ENCODE results near the gene PTGIS.

PTGIS gene

DNA sequence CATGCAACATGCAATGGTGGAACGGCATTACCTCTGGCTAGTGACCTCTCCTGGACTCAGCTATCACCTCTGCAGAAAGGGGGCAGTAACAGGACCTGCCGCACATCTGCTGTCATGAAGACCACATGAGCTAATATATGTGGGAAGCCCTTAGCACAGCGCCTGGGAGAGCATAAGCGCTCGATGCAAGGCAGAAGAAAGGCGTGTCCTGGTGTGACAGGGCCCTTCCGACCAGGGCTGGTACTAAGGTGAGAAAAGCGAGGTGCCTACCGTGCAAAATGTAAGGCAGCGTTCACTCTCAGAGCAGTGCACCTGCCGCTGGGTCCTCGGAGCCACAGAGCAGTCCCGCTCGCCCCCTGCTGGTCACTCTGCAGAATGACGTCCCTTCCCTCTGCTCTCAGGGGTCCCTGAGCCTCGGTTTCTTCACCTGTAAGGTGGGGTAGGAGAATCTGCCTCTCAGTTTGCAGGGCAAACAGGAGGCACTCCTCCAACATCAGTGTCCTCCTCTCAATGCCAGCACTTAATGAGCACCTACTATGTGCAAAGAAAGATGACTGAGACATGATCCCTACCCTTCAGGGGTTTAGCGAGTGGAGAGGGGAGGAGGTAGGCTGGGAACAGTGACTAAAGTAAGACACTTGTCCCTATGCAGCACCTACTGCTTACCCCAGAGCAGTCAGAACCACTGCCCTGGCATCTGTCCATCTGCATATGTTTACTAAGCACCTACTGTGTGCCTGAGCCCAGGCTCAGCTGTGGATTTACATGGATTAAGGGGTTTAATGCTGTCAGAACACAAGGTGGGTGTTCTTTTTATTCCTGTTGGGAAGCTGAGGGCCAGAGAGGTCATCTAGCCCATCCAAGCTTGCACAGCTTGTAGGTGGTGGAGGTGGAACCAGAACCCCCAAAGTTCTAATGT lies 41.1 kb upstream of the PTGIS start:
- DNase-seq (ENCODE audit: insufficient read length) (peak; percentile 72), FAIRE-seq (no peak)
- no peak for TF ChIP-seq POLR2AphosphoS5 (IDR thresholded peaks at IDR 0.05; ENCODE audit: low read depth, low read length)
- no peak for TF ChIP-seq POLR2A (IDR thresholded peaks at IDR 0.05; ENCODE audit: low read depth, low read length)
- TF ChIP-seq TAF1 (IDR thresholded peaks at IDR 0.05; ENCODE audit: borderline replicate concordance, low read depth, low read length), result no peak

DNA sequence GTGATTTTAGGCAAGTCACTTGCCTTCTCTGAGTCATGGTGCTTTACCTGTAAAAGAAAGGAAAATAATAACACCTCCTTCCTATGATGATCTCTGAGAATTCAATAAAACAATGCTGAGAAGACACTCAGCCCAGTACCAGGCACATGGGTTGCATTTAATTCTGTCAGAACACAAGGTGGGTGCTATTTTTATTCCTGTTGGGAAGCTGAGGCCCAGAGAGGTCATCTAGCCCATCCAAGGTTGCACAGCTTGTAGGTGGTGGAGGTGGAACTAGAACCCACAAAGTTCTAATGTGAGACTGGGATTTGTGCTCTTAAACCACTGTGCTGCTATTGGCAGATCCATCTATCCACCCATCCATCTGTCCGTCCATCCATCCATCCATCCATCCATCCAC lies 39.6 kb upstream of the PTGIS start:
- TF ChIP-seq POLR2AphosphoS5 (IDR thresholded peaks at IDR 0.05; ENCODE audit: low read depth, low read length), result no peak
- no peak for TF ChIP-seq TAF1 (IDR thresholded peaks at IDR 0.05; ENCODE audit: borderline replicate concordance, low read depth, low read length)
- no peak for TF ChIP-seq POLR2A (IDR thresholded peaks at IDR 0.05; ENCODE audit: low read depth, low read length)
- FAIRE-seq (no peak), DNase-seq (ENCODE audit: insufficient read length) (no peak)

DNA sequence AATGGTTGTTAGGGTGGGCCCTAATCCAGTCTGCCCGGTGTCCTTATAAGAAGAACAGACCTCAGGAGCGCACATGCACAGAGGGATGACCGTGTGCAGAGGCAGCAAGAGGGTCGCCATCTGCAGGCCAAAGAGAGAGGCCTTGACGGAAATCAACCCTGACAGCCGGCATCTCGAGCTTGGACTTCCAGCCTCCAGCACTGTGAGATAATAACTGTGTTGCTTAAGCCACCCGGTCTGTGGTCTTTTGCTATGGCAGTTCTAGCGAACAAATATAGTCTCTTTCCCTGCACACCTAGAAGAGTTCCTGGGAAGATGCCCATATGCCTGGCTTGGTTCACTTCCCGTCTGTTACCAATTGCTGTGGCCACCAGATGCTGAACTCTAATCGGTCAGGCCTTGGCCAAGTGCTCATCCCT lies 35.3 kb upstream of the PTGIS start:
- DNase-seq (ENCODE audit: insufficient read length), result no peak
- no peak for TF ChIP-seq TAF1 (IDR thresholded peaks at IDR 0.05; ENCODE audit: borderline replicate concordance, low read depth, low read length)
- TF ChIP-seq POLR2AphosphoS5 (IDR thresholded peaks at IDR 0.05; ENCODE audit: low read depth, low read length), result no peak
- no peak for TF ChIP-seq POLR2A (IDR thresholded peaks at IDR 0.05; ENCODE audit: low read depth, low read length)
- no peak for FAIRE-seq

DNA sequence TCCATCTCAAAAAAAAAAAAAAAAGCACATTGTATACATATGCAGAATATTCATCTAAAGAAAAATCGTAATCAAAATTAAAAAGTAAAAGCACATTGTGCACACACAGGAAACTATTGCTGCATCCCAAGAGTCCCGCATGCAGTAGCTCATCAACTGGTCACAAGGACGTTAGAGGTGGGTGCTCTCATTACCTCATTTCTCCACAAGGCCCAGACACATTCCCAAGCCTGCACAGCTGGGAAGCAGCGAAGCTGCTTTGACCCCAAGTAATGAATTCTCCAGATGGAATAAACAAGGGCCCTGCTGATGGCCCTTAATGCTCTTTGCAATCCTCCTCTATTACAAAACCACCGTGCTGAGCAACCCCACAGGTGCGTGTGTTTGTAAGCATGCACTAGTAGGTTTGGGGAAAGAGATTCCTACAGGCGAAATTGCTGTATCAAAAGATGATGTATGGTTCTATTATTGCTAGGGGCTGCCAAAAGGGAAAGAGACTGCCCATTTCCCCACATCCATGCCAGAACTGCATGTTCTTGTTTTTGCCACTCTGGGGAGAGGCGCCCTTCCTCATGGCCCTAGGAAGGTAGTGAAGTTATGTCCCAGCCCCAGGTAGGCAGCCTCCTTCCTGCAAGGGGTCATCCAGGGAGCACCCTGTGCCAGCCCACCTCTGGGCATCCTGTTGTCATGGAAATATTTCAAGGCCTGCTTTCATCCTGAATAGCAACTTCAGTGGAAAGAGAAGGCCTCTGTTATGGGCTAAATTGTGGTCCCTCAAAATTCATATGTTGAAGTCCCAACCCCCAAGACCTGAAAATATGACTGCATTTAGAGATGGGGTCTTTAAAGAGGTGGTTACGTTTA lies 34.6 kb upstream of the PTGIS start:
- FAIRE-seq, result no peak
- no peak for DNase-seq (ENCODE audit: insufficient read length)
- no peak for TF ChIP-seq POLR2AphosphoS5 (IDR thresholded peaks at IDR 0.05; ENCODE audit: low read depth, low read length)
- no peak for TF ChIP-seq POLR2A (IDR thresholded peaks at IDR 0.05; ENCODE audit: low read depth, low read length)
- no peak for TF ChIP-seq TAF1 (IDR thresholded peaks at IDR 0.05; ENCODE audit: borderline replicate concordance, low read depth, low read length)

DNA sequence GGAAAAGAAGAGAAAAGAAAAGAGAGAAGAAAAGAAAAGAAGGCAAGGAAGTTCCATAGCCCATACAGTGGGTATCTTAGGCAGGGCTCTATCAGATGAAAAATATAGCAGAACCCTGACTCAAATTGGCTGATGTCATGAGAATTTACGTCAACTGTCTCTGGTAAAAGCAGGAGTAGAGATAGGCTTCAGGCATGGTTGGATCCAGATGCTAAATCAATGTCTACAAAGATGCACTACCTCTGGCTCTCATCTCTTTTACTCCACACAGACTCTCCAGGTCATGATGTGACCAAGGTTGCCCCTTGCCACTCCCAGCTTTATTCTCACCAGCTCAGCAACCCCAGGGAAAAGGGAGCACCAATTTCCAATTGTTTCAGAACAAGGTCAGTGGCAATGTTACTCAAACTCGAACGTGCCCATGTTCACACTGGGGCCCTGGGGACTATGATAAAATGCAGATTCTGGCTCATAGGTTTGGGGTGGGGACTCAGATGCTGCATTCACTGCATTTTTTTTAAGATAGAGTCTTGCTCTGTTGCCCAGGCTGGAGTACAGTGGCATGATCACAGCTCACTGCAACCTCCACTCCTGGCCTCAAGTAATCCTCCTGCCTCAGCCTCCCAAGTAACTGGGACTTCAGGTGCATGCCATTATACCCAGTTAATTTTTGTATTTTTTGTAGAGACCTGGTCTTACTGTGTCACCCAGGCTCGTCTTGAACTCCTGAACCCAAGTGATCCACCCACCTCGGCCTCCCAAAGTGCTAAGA lies 33.4 kb upstream of the PTGIS start:
- FAIRE-seq (no peak), DNase-seq (ENCODE audit: insufficient read length) (no peak)
- no peak for TF ChIP-seq POLR2A (IDR thresholded peaks at IDR 0.05; ENCODE audit: low read depth, low read length)
- no peak for TF ChIP-seq TAF1 (IDR thresholded peaks at IDR 0.05; ENCODE audit: borderline replicate concordance, low read depth, low read length)
- no peak for TF ChIP-seq POLR2AphosphoS5 (IDR thresholded peaks at IDR 0.05; ENCODE audit: low read depth, low read length)

DNA sequence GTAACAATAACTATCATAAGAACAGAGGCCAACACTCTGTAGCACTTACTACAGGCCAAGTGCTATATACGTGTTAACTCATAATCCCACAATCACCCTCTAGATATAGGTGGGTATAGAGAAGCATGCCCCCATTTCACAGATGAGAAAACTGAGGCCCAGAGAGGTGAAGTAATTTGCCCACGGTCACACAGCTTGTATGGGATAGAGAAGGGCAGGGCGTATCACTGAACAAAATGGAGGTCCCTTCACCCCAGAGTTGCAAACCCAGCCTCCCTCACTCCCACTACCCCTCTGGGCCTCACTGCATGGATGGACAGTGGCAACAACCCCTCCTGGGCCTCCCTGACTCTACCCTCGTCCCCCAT lies 31.8 kb upstream of the PTGIS start:
- DNase-seq (ENCODE audit: insufficient read length) (no peak), FAIRE-seq (no peak)
- TF ChIP-seq POLR2A (IDR thresholded peaks at IDR 0.05; ENCODE audit: low read depth, low read length) (no peak), TAF1 (IDR thresholded peaks at IDR 0.05; ENCODE audit: borderline replicate concordance, low read depth, low read length) (no peak), POLR2AphosphoS5 (IDR thresholded peaks at IDR 0.05; ENCODE audit: low read depth, low read length) (no peak)

DNA sequence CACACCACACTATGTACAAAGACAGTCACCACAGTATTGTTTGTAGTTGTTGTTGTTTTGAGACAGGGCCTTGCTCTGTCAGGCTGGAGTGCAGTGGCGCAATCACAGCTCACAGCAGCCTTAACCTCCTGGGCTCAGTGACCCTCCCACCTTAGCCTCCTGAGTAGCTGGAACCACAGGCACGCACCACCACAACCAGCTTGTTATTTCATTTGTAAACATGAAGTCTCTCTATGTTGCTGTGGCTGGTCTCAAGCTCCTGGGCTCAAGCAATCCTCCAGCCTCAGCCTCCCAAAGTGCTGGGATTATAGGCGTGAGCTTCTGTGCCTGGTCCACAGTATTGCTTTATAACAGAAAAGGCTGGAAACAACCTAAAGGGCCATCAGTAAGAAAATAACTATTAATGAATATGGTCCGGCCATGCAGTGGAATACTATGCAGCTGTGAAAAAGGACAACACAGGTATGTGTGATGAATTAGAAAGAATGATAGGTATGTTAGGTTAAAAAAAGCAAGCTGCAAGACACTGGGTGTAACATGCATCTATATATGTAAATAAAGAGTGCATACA lies 30.0 kb upstream of the PTGIS start:
- no peak for DNase-seq (ENCODE audit: insufficient read length)
- no peak for TF ChIP-seq POLR2AphosphoS5 (IDR thresholded peaks at IDR 0.05; ENCODE audit: low read depth, low read length)
- FAIRE-seq, result no peak

DNA sequence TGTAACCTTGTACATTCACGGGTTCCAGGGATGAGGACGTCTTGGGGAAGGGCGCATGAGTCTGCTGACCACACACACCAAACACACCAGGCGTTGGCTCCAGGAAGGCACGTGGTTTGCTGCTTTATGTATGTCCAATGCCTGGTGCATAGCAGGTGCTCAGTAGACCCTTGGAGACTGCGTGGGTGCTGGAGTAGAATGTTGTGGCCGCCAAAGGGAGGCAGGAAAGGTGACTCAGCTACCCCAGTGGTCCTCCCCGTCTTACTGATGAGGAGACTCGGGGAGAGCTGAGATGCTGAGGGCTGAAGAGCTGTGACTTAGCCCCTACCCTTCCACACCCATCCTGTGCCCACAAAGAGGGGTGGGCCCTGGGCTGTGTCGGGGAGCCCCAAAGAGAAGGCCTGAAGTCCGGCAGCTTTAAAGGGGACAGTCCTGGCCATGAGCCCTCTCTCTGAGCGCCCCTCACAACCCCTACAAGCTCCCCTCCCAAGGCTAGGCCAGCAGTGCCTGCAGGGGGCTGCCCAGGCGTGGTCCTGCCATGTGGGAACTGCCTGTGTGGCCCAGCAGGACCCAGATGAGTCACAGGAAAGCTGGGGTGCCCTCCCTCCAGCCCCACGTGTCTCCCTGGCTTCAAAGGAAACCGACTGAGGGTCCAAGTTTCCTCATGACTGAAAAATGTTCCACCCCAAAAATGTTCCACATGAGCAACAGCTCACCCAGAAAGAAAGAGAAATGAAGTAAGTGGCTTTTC lies 28.0 kb upstream of the PTGIS start:
- FAIRE-seq (no peak), DNase-seq (ENCODE audit: insufficient read length) (no peak)
- TF ChIP-seq TAF1 (IDR thresholded peaks at IDR 0.05; ENCODE audit: borderline replicate concordance, low read depth, low read length) (no peak), POLR2A (IDR thresholded peaks at IDR 0.05; ENCODE audit: low read depth, low read length) (no peak)

DNA sequence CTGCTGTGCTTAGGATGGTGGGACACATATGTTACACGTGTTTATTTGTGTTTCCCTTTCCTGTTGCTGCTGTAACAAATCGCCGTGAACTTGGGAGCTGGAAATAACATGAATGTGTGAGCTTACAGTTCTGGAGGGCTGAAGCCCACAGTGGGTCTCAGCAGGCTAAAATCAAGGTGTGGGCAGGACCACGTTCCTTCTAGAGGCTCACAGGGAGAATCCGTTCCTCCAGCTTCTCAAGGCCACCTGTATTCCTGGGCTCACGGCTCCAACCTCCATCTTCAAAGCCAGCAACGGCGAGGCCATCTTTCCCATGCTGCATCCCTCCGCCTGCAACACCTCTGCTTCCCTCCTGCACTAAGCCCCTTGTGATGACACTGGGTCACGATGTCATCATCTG lies 27.4 kb upstream of the PTGIS start:
- DNase-seq (ENCODE audit: insufficient read length) (no peak), FAIRE-seq (no peak)
- TF ChIP-seq POLR2AphosphoS5 (IDR thresholded peaks at IDR 0.05; ENCODE audit: low read depth, low read length), result no peak
- TF ChIP-seq POLR2A (IDR thresholded peaks at IDR 0.05; ENCODE audit: low read depth, low read length), result no peak
- TF ChIP-seq TAF1 (IDR thresholded peaks at IDR 0.05; ENCODE audit: borderline replicate concordance, low read depth, low read length), result no peak

DNA sequence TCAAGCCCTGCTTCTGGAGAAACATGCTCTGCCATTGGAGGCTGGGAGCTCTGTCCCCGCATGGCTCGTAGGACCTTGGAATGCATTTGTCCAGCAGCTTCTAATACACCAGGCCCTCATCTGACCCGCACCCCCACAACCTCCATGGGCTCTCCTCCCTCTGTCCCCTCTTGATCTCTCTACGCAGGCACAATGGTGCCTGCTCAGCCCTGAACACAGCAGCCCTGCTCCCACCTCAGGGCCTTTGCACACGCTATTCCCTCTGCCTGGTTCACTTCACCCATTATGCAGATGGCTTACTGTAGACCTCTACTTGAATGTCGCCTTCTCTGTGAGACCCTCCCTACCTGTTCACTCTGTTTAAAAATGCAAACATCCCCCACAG lies 27.0 kb upstream of the PTGIS start:
- DNase-seq (ENCODE audit: insufficient read length), result no peak
- no peak for FAIRE-seq
- TF ChIP-seq POLR2AphosphoS5 (IDR thresholded peaks at IDR 0.05; ENCODE audit: low read depth, low read length) (no peak), TAF1 (IDR thresholded peaks at IDR 0.05; ENCODE audit: borderline replicate concordance, low read depth, low read length) (no peak), POLR2A (IDR thresholded peaks at IDR 0.05; ENCODE audit: low read depth, low read length) (no peak)
